Measurements from ENCODE around the gene PTPRE.

PTPRE gene

DNA sequence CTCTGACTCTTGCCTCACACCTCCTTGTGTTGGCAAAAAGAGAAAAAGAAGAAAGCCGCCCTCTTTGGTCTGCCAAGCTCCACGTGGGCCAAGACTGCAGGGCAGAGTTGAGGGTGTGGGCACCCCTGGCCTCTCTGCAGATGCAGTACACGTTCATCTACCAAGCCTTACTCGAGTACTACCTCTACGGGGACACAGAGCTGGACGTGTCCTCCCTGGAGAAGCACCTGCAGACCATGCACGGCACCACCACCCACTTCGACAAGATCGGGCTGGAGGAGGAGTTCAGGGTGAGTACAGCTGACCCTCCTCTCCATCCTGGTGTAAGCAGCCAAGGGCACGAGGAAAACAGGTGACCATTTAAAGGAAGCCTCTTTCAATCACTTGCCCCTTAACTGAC, 163.3 kb downstream of the PTPRE start:
- DNase-seq (ENCODE audit: low read depth, low spot score), result no peak

DNA sequence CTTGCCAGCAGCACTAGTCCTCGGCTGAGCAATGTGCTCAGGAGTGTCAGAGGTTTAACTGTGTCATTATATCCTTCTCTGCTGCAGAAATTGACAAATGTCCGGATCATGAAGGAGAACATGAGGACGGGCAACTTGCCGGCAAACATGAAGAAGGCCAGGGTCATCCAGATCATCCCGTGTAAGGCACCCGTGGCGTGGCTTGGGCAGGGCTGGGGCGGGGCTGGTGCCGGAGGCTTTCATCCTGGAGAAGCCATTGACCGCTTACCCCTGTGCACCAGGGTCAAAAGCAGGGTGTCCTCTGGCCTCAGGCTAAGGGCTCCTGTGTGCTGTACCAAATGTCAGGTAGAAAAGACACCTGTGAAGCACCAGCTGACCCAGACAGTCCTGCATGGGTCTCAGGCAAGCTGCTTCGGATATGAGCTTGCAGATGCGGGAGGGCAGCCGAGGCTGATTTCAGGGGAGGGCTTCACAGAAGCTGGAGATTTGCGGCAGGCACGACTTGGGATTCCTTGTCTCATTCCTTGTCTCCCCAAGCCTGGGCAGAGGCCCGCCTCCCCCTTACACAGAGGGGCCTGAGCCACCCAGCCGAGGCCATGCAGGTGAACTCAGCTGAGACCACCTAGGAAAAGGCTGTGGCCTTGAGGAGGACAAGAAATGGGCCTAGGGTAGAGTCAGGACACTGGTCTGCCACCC, 164.0 kb downstream of the PTPRE start:
- no peak for DNase-seq (ENCODE audit: low read depth, low spot score)

DNA sequence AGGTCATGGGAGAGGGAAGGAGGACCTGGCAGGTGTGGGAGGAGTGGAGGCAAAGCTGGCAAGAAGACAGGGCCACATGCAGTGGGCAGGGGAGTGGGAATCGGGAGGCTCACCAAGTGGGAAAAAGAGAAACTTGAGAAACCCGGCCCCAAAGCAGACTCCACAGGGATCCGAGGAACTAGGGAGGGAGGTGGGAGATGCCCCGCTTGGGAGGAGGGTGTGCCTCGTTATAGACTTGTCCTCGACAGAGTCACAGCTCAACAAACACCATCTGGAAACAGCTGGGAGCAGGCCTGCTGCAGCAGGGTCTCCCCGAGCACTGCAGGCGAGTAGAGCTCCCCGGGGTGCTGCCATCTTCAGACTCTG, 164.5 kb downstream of the PTPRE start:
- no peak for DNase-seq (ENCODE audit: low read depth, low spot score)

DNA sequence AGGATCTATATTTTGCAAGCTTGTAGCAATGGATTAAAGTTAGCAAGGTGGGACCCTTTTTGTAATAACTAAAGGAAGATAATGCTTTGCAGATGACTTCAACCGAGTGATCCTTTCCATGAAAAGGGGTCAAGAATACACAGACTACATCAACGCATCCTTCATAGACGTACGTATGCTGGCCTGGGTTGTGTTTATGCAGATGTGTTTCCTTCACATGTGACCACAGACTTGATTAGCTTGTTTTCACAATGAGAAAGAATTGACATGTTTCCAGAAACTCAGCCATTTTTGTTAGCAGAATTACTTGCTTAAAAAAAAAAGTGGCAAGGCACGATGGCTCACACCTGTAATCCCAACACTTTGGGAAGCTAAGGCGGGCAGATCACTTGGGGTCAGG, 165.1 kb downstream of the PTPRE start:
- no peak for DNase-seq (ENCODE audit: low read depth, low spot score)

DNA sequence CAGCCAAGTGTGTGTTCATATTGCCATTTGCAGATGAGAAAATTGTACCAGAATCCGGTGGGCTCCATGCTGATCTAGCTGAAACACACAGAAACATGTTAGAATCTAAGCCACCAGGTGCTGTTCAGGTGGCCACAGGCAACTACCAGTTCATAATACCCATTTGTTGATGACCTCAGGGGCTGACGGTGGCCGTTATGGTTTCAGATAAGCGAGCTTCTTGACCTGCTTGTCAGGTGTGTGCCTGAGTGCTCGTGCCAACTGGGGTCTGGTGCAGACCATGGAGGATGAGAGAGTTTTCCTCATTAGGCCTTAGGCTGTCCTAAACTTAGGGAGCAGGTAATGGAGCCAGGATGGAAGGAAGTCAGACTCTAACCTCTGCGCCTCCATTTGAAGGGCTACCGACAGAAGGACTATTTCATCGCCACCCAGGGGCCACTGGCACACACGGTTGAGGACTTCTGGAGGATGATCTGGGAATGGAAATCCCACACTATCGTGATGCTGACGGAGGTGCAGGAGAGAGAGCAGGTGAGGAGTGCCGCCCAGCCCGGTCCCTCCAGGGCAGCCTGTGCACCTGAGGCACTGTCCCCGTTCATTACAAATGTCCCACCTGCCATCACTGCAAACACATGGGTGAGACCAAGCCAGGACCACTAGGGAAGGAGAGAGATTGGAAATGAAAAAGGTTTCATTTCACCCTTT, 166.2 kb downstream of the PTPRE start:
- no peak for DNase-seq (ENCODE audit: low read depth, low spot score)

DNA sequence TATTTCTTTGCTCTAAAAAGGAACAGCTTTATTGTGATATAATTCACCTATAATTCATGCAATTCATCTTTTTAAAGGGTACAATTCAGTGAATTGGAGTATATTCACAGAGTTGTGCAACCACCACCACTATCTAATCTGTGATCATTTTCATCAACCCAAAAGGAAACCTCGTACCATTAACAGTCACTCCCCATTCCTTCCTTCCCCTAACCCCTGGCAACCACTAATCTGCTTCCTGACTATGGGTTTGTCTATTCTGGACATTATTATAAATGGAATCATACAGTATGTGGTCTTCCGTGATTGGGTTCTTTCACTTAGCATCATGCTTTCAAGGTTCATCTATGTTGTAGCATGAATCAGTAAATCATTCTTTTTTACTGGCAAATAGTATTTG, 167.0 kb downstream of the PTPRE start:
- no peak for DNase-seq (ENCODE audit: low read depth, low spot score)

DNA sequence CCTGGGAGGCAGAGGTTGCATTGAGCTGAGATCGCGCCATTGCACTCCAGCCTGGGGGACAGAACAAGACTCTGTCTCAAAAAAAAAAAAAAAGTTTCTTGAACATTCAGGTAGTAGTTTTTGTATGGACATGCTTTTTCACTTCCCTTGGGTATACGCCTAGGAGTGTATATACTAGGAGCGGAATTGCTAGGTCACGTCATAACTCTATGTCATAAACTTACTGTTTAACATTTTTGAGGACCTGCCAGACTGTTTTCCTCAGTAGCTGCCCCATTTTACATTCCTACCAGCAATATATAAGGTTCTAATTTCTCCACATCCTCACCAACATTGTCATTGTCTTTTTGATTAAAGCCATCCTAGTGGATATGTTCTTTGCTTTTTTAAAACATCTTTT, 167.7 kb downstream of the PTPRE start:
- DNase-seq (ENCODE audit: low read depth, low spot score), result no peak

DNA sequence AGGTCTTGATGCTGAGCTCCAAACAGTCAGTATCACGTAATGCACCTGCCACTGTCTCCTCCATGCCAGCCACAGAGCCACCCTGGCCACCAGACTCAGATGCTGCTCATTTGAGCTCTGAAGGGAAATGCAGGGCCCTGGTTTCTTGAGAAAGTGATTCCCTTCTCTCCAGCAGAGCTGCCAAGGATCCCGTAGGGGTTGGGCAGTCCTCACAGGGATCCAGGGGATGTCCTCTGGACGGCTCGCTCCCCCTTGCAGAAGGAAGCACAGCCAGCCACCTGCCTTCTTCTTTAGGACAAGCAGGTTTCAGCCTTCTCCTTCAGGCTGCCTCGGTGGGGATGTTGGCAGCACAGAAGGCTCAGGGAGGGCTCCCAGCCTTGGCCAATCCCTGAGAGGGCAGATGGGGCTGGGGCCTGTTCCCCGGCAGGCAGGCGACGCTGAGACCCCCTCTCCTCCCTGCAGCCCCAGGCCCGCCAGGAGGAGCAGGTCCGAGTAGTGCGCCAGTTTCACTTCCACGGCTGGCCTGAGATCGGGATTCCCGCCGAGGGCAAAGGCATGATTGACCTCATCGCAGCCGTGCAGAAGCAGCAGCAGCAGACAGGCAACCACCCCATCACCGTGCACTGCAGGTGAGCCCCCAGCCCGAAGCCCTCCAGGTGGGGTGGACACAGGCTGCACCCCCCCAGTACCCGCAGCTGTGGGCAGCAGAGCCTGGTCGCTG, 170.4 kb downstream of the PTPRE start:
- DNase-seq (ENCODE audit: low read depth, low spot score), result no peak

DNA sequence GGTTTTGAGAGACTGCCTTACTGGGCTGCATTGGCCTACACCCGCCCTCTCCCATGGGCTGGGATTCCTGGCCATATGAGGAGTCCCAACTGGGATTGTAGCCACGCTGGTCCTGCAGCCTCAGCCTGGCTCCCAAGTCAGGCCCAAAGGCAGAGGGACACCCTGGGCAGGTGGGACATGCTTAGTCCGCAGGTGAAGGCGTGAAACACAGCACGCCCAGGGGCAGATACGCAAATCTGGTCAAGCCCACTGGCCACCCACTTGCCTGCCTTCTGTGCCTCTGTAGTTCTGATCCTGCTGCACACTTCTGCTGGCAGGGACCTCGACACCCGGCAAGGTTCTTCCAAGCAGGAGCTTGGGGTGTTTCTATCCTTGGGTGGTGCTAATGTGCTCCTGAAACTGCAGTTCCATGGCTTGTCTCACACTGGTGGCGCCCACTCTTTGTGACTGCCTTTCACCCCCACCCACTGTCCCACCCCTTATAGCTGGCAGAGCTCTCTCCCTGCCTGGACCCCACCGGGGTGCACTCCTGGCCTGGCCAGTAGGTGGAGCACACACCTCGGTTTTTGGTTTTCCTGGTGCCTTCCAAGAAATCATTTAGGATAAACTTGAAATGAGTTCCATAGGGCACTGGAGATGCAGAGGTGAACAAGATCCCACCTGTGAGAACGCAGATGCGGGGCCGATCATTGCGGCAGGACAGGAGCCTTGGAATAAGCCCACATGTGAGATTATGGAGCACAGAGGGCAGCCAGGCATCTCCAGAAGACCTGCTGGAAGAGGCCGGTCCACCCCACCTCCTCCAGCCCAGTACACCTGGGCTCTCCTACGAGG, 171.4 kb downstream of the PTPRE start:
- peak; percentile 61 for DNase-seq (ENCODE audit: low read depth, low spot score)

DNA sequence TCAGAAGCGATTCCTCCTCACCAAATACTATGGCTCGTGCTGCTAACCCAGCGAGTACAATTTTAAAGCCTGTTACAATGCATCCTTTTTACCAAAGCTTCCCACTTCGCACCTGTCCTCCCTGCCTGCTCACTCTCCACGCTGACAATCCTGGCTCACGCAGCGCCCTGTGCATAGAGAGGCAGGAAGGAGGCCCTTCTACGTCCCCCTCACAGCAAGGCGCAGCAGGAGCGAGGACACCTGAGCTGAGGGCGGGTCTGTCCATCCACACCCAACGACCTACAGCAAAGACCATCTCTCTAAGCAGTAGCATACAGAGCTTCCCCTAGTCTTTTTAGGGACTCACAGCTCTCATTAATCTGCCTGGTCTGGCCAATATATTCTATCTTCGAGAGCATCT, 173.3 kb downstream of the PTPRE start:
- DNase-seq (ENCODE audit: low read depth, low spot score), result no peak

DNA sequence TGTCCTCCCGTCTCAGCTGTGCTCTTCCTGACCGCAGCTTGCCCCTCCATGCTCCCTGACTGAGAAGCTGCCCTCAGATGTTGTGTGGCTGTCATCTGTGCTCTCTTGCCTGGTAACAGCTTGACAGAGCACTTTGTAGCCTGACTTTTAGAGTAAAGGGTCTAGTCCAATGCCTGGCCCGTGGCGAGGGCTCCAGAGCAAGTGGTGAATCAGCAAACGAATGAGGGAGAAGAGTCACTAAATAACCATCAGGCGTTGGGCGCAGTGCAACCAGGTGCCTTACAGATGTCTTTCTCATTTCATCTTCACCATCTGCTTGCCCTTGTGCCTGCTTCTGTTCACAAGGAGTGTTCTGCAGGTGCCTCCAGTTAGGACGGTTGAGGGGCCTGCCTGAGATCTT, 173.7 kb downstream of the PTPRE start:
- DNase-seq (ENCODE audit: low read depth, low spot score), result no peak

DNA sequence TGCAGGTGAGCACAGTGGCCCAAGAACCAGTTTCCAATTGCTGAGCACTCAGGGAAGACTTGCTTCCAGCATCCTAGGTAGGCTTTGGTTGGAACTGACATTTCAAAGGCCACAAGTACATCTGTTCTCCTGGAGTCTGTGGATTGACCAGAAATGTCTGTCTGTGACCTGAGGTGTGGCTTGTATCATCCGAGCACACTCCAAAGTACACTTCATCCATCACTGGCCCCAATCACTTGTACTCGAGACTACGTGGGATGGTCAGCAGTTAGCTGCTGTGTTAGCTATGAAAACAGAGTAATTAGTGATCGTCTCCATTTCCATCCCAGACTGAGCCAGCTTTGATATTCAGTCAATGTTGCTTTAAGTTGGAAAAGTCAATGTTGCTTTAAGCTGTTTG, 174.3 kb downstream of the PTPRE start:
- DNase-seq (ENCODE audit: low read depth, low spot score), result no peak

DNA sequence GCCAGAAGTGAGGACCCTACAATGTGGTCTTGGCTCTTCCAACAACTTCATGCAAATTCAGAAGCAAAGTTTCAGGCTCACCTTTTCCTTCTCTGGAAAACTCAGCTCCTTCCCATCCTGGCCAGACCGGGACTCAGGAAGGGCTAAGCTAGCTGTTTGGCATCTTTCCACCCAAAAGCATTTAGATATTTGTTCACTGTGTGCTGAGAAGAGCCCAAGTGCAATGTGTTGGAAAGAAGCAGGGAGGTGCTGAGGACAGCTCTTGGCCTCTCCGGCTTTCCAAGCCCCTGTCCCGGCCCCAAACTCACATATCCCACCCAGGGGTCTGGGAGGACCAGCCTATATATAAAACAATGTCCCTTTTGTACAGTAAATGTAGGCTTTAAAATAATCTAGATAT, 174.8 kb downstream of the PTPRE start:
- DNase-seq (ENCODE audit: low read depth, low spot score), result peak; percentile 15

DNA sequence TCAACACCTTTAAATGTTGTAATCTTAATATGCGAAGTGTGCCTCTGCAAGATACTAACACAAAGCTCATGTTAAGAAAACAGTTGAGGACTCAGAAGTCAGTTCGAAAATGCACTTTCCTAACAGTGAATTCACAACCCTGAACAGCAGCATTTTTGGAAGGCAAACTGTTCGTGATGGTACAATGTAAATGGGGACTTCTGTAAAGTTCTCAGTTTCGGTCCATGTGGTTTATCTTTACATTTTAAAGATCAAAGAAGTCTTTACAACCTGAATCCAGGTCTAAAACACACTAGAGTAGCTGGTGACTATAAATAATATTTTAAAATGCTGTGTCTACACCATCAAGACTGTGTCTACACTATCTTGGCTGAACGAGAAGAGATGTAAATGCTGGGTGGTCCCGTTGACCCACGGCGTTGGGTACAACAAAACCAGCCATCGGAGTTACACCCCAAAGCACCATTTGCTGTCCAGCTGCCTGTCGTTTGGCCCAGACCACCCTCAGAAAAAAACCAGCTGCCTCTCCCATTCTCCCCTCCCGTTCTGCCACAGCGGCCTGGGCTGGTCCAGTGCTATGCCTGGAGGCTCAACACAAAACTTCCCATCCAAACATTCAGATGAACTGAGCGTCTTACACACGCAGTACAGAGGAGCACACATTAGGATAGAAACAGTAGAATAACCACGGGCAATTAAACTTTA, 176.4 kb downstream of the PTPRE start:
- DNase-seq (ENCODE audit: low read depth, low spot score), result no peak

DNA sequence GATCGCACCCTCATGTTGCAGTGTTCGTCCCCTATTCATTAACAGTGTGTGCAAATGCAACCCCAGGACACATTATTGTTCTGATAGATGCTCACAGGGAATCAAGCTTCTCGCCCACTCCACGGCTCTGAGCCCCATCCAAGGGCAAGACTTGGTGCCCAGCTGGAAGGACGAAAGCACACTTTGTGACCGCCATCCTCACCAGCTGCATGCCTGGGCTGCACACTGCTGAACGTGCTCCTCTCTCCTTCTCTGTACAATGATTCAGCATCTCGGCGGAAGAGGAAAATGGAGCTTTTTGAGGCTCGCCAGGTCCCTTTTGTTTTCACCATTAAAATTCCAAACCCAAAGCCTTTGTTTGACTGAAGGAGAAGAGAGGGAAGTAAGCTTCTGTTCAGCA, 177.5 kb downstream of the PTPRE start:
- DNase-seq (ENCODE audit: low read depth, low spot score), result no peak

DNA sequence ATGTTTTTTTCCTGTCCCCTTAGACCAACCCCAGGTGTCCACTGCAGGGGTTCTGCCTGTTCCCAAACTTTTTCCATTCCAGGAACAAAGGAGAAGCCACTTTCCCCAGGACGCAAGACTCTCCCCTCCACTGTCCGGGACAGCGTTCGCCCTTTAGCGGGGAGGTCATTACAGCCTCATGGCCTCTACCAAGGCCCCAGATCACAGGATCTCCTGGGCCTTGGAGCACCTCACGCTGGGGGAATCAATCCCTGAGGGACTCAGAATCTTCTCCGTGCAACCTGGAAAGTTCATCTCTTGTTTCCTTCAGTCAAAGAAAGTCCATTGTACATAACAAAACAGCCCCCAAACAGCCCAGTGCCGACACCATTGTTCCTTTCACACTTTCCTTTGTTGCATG, 178.1 kb downstream of the PTPRE start:
- no peak for DNase-seq (ENCODE audit: low read depth, low spot score)

DNA sequence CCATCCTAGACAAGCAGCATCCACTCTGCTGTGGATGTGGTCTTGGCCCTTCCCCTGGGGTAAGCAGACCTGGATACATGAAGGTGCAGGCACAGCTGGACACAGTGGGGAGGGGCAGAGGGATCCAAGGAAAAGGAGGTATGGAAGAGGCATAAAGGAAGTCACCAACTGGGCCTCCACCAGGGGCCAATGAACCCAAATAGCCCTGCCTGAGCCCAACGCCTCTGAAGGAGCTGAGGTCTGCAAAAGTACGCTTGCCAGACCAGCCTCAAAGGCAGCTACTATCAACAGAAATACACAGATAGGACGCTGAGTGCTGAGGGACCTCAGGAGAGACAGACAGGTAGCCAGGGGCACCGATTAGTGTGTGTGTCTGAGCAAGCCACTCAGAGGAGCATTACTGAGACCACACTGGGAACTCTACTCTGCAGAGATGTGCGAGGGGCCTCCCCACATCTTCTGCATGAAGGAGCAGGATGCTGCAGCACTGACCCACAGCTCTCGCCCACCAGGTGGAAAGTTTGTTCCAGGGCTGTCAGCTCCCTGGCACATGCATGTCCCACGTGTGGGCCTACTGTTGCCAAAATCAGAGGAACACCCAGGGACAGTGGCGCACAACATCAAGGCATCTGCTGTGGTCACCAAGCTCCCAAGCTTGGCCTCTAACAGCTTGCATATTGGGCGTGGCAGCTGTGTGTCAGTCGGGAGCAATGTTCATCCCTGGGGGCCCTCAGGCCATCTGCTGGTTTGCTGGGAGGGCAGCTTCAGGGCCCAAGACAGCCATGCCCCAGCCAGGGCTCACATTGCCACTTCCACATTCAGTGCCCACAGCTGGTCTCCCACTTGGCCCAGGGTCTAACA, 179.3 kb downstream of the PTPRE start:
- no peak for DNase-seq (ENCODE audit: low read depth, low spot score)

DNA sequence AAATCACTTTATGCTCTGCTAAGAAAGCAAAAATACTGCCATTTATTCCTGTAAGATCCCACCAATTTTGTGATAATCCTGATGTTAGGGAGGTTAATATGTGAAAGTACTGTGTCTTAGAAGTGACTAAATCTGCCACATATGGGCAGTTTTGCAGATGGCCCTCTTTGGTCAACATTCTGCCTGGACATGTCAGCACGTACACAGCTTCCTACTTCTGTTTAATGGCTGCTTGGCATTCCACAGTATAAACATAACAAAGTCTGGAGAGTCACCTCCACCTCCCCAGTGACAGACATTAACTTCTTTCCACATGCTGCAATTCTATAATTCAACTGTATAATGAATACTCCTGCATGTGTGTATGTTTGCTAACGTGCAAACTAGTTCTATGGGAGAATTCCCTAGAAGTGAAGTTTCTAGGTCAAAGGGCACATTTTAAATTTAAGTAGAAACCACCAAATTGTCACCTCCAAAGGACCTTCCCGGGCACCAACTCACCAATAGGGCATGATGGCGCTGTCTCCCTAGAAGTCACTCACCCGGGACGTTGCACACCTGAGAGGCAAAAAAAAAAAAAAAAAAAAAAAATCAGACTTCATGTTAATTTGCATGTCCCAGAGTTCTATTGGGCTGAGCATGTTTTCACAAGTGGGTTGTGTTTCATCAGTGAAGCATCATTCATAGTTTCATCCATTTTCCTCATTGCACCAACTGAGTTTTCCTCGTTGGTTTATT, 180.4 kb downstream of the PTPRE start:
- no peak for DNase-seq (ENCODE audit: low read depth, low spot score)

DNA sequence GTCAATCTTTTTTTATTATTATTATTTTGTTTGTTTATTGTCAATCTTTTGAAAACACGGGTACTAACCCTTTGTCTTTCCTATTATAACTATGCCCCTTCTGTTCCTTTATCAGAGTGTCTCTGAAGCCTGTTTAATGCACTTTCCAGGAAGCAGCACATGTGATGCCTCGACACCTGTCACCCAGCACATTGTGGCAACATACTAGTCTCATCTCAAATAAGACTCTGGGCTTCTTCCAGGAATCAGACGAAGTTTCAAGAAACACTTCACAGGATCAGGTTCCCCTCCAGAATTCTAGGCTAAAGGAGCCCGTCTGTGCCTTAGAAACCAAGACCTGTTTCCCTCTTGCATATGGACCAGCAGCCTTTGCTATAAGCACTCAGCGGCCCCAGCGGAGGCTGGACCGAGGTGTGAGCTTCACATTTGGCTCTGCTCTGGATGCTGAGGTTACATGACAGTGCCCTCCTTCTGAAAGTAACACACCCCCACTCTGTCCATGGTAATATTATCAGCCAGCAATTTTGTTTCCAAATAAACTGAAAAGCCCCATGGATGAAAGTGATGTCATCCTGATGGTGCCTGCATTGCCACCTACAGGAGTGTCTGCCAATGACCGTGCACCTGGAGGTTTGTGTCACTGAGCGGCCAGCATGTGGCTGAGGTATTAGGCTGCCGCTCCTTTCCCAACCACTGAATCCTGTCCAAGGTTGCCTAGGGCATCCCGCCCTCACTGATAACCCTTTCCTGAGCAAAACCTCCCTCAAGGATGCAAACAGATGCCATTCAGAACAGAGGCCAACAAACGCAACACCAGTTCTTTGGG, 181.2 kb downstream of the PTPRE start:
- no peak for DNase-seq (ENCODE audit: low read depth, low spot score)

Data from astrocyte of the hippocampus (primary cell).